Urothelium cell line (cell line): ENCODE data around the gene AGXT.

Source experiments
- DNase-seq: peaks from one replicate; pipeline ENCODE4 v3.0.0; 2011; ENCODE audit warnings: low spot score, mixed read lengths
- FAIRE-seq: peaks from 2 replicates; lab custom pipeline; 2011; peaks lifted over from hg19 to GRCh38; lab: Jason Lieb, UNC

The AGXT gene

DNA sequence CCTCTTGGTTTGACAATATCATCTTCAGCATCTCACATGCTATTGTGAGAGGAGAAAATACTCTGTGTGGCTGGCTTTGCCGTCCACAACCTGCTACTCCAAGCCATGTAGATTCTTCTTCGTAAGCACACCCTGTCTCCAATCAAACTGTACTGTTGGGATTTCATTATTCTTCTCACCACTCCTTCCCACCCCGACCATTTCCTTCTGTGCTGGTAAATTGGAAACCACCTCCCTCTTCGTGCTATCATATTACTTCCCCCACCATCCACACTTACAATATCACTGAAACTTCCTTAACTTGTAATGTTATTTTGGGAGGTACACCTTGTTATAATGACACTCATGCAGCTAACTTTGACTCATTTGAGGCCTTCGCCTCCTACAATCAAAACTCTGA lies 3.2 kb upstream of the AGXT start:
- no peak for DNase-seq
- FAIRE-seq = no peak

DNA sequence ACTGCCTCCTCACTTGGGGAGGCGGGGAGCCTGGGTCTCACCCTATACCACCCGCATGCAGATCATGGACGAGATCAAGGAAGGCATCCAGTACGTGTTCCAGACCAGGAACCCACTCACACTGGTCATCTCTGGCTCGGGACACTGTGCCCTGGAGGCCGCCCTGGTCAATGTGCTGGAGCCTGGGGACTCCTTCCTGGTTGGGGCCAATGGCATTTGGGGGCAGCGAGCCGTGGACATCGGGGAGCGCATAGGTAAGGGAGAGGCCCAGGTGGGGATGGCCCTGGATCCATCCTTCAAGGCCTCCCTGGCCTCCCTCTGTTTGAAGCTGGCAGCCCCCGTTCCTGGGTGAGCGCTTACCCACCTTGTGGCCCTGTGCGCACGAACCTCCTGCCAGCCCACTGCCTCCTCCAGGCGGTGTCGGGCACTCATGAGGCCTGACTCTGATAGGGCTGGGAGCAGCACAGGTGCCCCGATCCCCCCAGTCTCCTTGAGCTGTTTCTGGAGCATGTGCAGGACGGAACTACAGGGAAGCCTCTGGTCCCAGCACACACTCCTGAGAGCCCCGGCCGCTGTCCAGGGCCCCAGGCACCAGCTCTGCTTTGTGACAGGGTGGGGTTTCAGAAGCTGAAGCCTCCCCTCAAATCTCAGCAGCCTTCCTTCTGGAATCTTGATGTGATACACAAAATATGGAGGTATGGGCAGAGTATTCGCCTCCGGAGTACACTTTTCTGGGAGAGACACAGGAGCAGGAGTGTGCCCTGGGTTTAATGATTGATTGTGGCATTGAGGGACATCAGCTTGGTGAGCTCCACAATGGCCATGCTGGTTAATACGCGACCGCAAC lies 708 bp downstream of the AGXT start:
- no peak for FAIRE-seq
- no peak for DNase-seq

DNA sequence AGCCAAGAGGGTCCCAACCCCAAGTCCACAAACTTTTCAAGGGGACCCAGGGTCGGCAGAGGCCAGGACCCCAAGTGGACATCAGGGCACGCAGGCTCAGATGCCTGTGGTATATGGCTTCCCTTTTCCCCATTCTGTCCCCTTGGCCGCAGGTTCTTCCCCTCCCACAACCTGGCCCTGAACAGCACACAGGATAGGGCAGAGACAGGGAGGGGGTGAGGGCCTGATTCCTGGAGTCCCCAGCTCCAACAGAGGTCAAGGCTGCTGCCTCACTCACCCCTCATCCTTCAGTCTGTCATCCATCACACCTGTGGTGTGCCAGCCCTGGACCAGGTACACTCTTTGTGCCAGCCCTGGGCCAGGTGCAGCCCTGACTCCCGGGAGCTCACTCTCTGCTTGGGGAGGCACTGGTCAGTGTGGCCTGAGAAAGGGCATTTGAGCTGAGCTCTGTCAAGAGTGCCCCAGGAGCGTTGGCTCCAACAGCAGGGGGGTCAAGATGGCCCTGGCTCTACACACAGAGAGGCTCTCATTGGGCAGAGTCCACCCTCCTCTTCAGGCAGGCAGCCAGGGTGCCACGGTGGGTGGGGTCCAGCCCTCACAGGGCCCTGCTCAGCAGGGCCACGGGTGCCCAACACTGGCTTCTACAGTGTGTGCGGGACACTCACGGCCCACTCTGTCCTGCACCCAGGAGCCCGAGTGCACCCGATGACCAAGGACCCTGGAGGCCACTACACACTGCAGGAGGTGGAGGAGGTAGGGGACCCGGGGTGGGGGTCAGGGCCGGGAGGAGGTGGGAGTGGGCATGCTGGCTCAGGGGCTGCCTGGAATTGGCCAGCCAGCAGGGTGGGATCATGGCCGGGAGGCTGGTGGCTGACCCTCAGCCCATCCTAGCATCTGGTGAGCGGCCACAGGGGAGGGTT lies 1.6 kb downstream of the AGXT start:
- no peak for DNase-seq
- no peak for FAIRE-seq

DNA sequence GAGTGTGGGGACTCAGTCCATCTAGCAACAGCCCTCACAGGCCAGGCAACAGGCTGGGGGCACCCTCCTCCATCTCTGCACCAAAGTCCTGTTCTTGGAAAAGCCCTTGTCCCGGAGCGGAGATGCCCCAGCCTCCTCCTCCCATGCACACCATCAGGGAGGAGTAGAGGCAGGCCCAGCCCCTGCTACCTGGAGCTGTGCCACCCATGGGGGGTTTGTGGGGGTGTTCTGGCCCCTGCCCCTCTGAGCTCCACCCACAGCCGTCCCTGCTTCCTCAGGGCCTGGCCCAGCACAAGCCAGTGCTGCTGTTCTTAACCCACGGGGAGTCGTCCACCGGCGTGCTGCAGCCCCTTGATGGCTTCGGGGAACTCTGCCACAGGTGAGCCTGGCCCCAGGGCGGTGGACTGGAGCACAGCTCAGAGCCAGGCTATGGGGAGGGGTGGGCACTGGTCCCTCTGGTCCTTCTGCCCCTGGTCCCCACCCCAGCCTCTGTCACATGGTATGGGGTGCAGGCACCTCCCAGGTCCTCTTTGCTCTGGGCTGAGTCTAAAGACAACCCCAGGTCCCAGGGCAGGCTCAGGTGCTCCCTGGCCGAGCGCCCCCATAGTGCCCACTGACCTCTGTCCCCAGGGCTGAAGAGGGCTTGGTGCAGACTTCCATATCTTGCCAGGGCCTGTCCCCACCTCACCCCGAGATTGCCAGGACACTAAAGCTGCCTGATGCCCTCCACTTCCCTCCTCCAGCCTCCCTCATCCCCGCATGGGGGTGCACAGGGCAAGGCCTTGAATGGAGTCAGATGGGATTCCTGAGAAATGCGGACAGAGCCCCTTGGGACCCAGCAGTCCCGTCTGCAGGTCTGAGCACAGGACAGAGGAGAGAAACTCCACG lies 2.7 kb downstream of the AGXT start:
- DNase-seq = no peak
- no peak for FAIRE-seq

DNA sequence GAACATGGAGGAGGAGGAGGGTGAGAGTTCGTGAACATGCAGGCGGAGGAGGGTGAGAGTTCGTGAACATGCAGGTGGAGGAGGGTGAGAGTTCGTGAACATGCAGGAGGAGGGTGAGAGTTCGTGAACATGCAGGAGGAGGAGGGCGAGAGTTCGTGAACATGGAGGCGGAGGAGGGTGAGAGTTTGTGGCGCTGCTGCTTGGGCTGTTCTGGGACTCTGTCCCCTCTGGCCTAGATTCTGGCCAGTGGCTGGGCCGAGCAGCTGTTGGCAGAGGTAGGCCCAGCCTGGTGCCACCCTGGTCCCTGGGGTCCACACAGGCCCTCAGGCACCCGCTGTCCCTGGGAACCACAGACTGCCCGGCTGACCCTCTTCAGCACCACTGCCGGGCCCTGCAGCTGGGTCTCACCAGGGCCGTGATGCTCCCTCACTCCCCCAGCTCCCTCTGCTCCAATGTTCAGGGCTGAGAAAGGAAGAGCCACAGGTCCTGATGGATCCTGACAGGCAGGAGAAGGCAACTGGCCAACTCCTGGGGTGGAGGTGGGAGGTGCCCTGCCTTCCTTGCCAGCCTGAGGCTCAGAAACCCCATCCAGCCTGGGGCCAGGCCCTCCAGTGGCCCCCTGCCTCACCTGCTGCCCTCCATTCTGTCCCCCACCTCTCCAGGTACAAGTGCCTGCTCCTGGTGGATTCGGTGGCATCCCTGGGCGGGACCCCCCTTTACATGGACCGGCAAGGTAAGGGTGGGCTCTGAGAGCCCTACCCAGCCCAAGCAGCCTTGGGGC lies 3.9 kb downstream of the AGXT start:
- no peak for FAIRE-seq
- no peak for DNase-seq

DNA sequence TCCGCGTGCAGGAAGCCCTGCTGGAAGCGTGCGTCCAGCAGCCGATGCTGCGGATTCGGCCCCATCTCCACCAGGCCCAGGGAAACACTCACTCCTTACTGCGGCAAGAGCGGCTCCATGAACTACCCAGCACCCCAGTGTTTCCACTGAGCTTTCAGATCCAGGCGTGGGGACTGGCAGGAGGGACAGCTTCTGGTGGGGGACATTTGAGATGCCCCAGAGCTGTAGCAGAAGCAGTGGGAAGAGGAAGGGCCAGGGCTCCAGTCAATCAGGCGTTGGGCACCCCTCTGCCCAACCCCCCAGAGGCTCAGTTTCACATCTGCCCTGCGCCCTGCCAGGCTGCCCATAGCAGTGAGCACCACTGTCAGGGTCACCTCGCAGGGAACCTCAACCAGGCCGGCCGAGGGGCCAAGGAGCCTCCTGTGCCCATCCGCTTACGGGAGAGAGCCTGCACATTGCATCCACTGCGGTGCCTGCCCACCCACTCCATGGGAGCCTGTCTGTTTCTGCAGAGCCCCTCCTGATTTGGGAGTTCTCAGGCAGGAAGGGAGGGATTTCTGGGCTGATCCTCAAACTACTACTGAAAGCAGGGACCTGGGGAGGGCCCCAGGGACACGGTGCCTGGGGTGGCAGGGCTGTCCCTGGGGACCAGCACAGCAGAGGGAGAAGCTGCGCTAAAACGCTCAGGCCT lies 4.6 kb downstream of the AGXT start:
- no peak for DNase-seq
- FAIRE-seq = no peak

GRCh38 chr2:240873805-240874714 lies 5.4 kb downstream of the AGXT start:
- DNase-seq (no peak), FAIRE-seq (no peak)

GRCh38 chr2:240874715-240875227 lies 6.1 kb downstream of the AGXT start:
- no peak for FAIRE-seq

DNA sequence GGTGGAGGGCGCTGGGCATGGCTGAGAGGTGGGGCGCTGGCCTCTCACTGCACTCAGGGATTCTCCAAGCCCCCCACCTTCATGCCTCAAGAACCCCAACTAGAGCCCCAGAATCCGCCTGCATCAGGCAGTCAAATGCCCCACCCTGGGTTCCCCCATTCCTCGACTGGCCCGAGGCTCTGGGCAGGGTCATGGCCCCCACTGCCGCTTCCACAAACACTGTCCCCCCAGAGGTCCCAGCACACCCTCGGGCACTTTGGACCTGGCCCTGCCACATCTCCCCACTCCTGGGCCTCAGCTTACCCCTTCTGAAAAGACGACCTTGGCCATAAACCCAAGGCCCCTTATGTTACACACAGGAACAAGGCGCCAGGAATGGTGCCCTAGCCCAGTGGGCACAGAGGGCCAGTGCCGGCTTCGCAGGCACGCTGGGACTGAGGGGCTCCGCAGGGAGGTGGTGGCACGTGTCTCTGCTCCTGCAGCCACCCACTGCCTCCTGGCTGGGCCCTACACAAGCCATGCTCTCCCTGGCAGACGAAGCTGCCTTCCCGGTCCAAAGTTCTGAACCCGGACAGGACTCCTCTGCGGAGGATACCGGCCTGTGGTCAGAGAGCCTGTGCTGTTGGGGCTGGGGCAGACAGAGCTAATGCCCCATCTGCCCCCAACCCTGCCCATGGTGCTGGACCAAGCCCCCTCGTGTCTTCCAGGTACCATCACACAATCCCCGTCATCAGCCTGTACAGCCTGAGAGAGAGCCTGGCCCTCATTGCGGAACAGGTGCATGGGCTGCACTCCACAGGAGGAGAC lies 6.8 kb downstream of the AGXT start:
- no peak for FAIRE-seq
- no peak for DNase-seq

More at GRCh38 chr2:240874715-240875227, 6.1 kb downstream of the AGXT start:
- DNase-seq = no peak

- FAIRE-seq (no peak), DNase-seq (no peak)
Observed at GRCh38 chr2:240876035-240876474, 7.4 kb downstream of the AGXT start.

- FAIRE-seq = no peak
- no peak for DNase-seq
Observed at GRCh38 chr2:240876475-240877251, 8.0 kb downstream of the AGXT start.

DNA sequence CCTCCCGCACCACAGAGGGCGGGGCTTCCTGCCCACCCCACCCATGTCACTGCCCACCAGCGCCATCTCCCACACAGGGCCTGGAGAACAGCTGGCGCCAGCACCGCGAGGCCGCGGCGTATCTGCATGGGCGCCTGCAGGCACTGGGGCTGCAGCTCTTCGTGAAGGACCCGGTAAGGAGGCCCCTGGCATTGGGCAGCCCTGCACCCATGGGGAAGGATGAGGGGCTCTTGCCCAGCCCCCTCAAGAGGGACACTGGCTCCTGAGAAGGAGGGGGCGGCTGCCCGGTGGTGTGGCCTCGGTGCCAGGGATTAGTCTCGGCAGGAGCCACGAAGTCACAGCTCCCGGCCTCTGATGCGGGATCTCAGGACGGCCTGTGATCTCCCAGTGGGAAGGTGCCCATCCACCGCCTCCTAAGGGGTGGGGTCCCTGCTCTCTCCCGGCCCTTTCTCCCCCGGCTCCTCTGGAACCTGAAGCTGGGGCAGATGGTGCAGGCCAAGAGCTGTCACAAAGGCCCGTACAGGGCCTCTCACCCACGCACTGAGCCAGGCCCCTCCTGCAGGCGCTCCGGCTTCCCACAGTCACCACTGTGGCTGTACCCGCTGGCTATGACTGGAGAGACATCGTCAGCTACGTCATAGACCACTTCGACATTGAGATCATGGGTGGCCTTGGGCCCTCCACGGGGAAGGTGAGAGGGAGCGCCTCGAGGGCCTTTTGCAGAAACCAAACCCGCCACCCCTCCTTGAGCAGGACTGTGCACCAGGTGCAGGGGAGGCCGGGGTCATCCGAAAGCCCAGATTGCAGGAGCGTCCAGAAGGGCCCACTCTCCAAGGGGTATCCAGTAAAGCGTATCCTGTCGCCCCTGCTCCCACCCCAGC lies 9.1 kb downstream of the AGXT start:
- no peak for DNase-seq
- FAIRE-seq = no peak

- DNase-seq (no peak), FAIRE-seq (no peak)
Observed at GRCh38 chr2:240878341-240878936, 9.8 kb downstream of the AGXT start.

- FAIRE-seq = no peak
- DNase-seq = no peak
Observed at GRCh38 chr2:240879105-240879504, 10.5 kb downstream of the AGXT start.

- DNase-seq (no peak), FAIRE-seq (no peak)
Observed at GRCh38 chr2:240881913-240882312, 13.3 kb downstream of the AGXT start.
